ENCODE measurements around the gene DUOX1.
"Not testable (repeated sequence)": the region's sequence is repeated elsewhere in the genome, so short reads cannot be mapped to it uniquely, and the experiment has no call there.

Gene DUOX1

DNA sequence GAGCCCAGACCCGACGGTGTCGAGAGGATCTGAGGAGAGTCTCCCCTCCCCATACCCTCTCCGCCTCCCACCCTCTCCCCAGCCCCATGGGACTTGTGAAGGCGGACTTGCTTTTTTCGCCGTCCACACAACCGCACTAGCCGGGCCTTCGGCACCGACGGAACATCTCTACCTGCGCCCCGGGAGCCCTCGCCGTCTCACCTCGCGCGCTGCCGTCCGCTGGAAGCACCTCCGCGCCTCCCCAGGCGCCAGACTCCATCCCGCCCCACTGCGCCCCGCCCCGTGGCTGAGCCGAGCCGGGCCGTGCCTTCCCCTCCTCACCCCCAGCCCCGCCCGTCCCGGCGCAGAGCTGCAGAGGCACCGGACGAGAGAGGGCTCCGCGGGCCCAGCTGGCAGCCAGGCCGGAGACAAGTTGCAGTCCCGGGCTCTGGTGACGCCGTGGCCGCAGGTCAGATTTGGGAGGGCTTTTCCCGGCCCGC, at the start of gene DUOX1, which contains the start of gene DUOXA1:
Gene DUOX1, plus strand, starts transcription at position 344 of the 479 bp plus-strand sequence. CDS start 1,973 bp downstream, outside the sequence.
Gene DUOXA1, minus strand, starts transcription at position 229 of the 479 bp plus-strand sequence. CDS start 6,865 bp downstream, outside the sequence.
- Histone ChIP-seq H2AFZ (ENCODE audit: low read length) (no peak within 1 kb of the TSS), H4K20me1 (ENCODE audit: insufficient read depth, low read length, poor library complexity, severe bottlenecking) (no peaks in the 10 kb centered on the region), H3F3A (ENCODE audit: low read depth) (no peaks in the 10 kb centered on the region), H3K4me3 (ENCODE audit: low read length, poor library complexity, severe bottlenecking) (no peak within 1 kb of the TSS), H3K9me3 (ENCODE audit: insufficient read depth, low read depth, low read length) (no peaks in the 10 kb centered on the region), H3K36me3 (ENCODE audit: insufficient read depth, low read length) (no peaks in the 10 kb centered on the region), H3K4me1 (ENCODE audit: insufficient read depth, low read length, poor library complexity, severe bottlenecking) (no peaks in the 10 kb centered on the region), H3K4me2 (ENCODE audit: low read depth, low read length, poor library complexity, severe bottlenecking) (no peak within 1 kb of the TSS), H3K79me2 (ENCODE audit: insufficient read depth, low read length) (no peaks in the 10 kb centered on the region), H3K27me3 (ENCODE audit: insufficient read depth, low read length, poor library complexity, severe bottlenecking) (no peaks in the 10 kb centered on the region), H3K9ac (ENCODE audit: low read depth, low read length, poor library complexity, severe bottlenecking) (no peak within 1 kb of the TSS), H3K9me2 (replicated peaks; ENCODE audit: low read depth, low read length) (no peaks in the 10 kb centered on the region)
- TF ChIP-seq EZH2phosphoT487 (IDR thresholded peaks at IDR 0.05; ENCODE audit: borderline replicate concordance) (no peak), CTCF (conservative IDR thresholded peaks at IDR 0.05; ENCODE audit: low read length) (no peak)

GRCh38 chr15:45080593-45080992, 49.2 kb upstream of the DUOX1 start:
- H3K4me3 ChIP-seq (ENCODE audit: low read length, poor library complexity, severe bottlenecking); H3K9me2 ChIP-seq (replicated peaks; ENCODE audit: low read depth, low read length); H3K9me3 ChIP-seq (ENCODE audit: insufficient read depth, low read depth, low read length); H3K4me2 ChIP-seq (ENCODE audit: low read depth, low read length, poor library complexity, severe bottlenecking); H3K79me2 ChIP-seq (ENCODE audit: insufficient read depth, low read length); H3K9ac ChIP-seq (ENCODE audit: low read depth, low read length, poor library complexity, severe bottlenecking); H3F3A ChIP-seq (ENCODE audit: low read depth); H4K20me1 ChIP-seq (ENCODE audit: insufficient read depth, low read length, poor library complexity, severe bottlenecking); H3K27me3 ChIP-seq (ENCODE audit: insufficient read depth, low read length, poor library complexity, severe bottlenecking); H3K36me3 ChIP-seq (ENCODE audit: insufficient read depth, low read length); H2AFZ ChIP-seq (ENCODE audit: low read length); H3K4me1 ChIP-seq (ENCODE audit: insufficient read depth, low read length, poor library complexity, severe bottlenecking): not testable (repeated sequence)

DNA sequence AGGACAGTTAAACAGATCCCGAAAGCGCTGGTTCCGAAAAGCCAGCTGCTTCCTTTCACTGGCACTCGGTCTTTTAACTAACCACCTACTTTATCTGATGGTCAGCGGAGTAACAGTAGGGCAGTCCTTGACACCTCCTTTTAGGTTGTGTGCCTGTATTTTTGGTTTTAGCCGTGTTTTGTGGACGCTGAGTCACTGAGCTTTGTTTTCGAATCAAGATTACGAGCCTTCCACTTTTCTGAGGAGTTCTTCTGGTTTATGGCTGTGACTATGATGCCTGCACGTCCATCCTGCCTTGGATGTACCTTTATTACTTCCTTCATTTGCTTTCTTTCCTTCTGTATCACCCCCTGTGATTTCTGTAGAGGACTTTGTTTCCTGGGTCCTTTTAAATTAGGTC, 47.4 kb upstream of the DUOX1 start:
- H3K79me2 ChIP-seq (ENCODE audit: insufficient read depth, low read length); H3K4me3 ChIP-seq (ENCODE audit: low read length, poor library complexity, severe bottlenecking); H3K27me3 ChIP-seq (ENCODE audit: insufficient read depth, low read length, poor library complexity, severe bottlenecking); H3K9me2 ChIP-seq (replicated peaks; ENCODE audit: low read depth, low read length); H3K36me3 ChIP-seq (ENCODE audit: insufficient read depth, low read length); H3K4me1 ChIP-seq (ENCODE audit: insufficient read depth, low read length, poor library complexity, severe bottlenecking); H3K9me3 ChIP-seq (ENCODE audit: insufficient read depth, low read depth, low read length); H3K9ac ChIP-seq (ENCODE audit: low read depth, low read length, poor library complexity, severe bottlenecking); H3F3A ChIP-seq (ENCODE audit: low read depth); H2AFZ ChIP-seq (ENCODE audit: low read length); H3K4me2 ChIP-seq (ENCODE audit: low read depth, low read length, poor library complexity, severe bottlenecking); H4K20me1 ChIP-seq (ENCODE audit: insufficient read depth, low read length, poor library complexity, severe bottlenecking): not testable (repeated sequence)

DNA sequence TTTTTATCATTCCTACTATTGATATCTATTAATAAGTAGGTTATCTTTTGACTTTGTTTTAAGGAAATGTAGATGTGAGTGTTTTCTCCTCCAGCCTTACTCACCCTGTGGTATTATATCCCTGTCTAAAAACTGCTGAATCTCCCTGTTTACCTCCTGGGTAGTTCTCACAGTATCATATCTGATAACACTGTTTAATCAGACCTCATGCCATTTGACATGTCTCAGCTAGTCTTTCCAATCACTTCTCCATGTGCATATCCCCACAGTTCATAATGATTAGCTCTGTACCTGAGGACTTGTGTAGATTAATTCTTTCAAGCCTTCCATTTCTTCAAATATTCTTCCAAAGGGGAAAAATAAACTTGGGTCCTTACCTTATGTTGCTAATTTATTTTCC, 46.6 kb upstream of the DUOX1 start:
- Histone ChIP-seq H3K36me3 (ENCODE audit: insufficient read depth, low read length) (no peaks in the 10 kb centered on the region), H2AFZ (ENCODE audit: low read length) (no peak overlapping the region), H3K4me3 (ENCODE audit: low read length, poor library complexity, severe bottlenecking) (no peak overlapping the region), H3K79me2 (ENCODE audit: insufficient read depth, low read length) (no peaks in the 10 kb centered on the region), H3K9me3 (ENCODE audit: insufficient read depth, low read depth, low read length) (no peaks in the 10 kb centered on the region), H3K9ac (ENCODE audit: low read depth, low read length, poor library complexity, severe bottlenecking) (no peak overlapping the region), H3K4me2 (ENCODE audit: low read depth, low read length, poor library complexity, severe bottlenecking) (no peak overlapping the region), H3K9me2 (replicated peaks; ENCODE audit: low read depth, low read length) (no peaks in the 10 kb centered on the region), H3F3A (ENCODE audit: low read depth) (no peaks in the 10 kb centered on the region), H4K20me1 (ENCODE audit: insufficient read depth, low read length, poor library complexity, severe bottlenecking) (no peaks in the 10 kb centered on the region), H3K27me3 (ENCODE audit: insufficient read depth, low read length, poor library complexity, severe bottlenecking) (no peaks in the 10 kb centered on the region), H3K4me1 (ENCODE audit: insufficient read depth, low read length, poor library complexity, severe bottlenecking) (no peaks in the 10 kb centered on the region)
- no peak for TF ChIP-seq CTCF (conservative IDR thresholded peaks at IDR 0.05; ENCODE audit: low read length)
- no peak for TF ChIP-seq EZH2phosphoT487 (IDR thresholded peaks at IDR 0.05; ENCODE audit: borderline replicate concordance)
